ENCODE results near the gene PALM.

- TF ChIP-seq EZH2 (IDR thresholded peaks at IDR 0.05; ENCODE audit: borderline replicate concordance, low read length) (no peak), CTCF (conservative IDR thresholded peaks at IDR 0.05 in 1 of 2, IDR thresholded peaks at IDR 0.05 in 1 of 2; ENCODE audit: extremely low read depth in 1 of 2, insufficient read depth in 1 of 2, low read depth in 1 of 2, low read length in 2 of 2) (no peak)
Measured at GRCh38 chr19:709196-709964, 645 bp downstream of the PALM start.
